ENCODE measurements around the gene BTNL9.

BTNL9 gene

DNA sequence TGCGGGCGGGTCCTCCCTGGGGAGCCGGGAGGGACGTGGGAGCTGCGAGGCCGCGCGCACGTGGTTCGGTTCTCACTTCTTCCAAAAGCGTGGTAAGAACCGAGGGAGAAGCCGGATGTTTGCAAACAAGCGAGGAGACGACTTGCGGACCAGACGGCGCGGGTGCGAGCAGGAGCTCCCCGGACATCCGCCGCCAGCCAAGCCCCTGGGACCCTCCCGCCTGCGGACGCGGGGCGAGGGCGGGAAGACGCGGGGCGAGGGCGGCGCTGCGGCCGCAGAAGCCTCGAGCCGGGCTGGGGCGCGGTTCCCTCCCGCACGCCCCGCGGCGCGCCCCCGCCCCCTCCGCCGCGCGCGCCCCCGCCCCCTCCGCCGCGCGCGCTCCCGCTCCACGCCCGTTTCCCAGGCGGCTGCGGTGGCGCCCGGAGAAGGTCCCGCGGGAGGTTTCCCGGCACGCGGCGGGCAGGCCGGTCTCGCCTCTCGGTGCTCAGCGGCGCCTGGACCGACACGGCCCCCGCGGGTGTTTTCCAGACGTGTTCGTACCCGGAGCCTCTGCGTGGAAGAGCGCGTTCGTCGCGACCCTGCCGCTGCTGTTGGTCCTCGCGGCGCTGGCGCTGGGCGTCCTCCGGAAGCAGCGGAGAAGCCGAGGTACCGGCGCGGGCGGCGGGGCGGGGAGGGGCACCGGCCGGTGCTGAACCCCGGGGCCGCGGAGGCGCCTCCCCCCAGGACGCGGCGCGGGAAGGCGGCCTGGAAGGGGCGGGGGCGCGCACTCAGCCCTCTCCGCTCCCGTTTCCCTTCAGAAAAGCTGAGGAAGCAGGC lies 12.8 kb downstream of the BTNL9 start:
- Histone ChIP-seq H3K9ac (ENCODE audit: low read length in 2 of 2) (no peak overlapping the region), H3K9me3 (ENCODE audit: control insufficient read depth in 2 of 2, low read length in 2 of 2) (no peaks in the 10 kb centered on the region), H3K27me3 (ENCODE audit: control insufficient read depth in 1 of 2, insufficient read depth in 2 of 2, low read length in 2 of 2) (peaks cover 55 to 59% of the 10 kb centered on the region in 2 donors), H3K27ac (ENCODE audit: low read length) (no peak overlapping the region), H3K4me1 (ENCODE audit: control insufficient read depth, insufficient read depth, low read length) (peaks cover 14% of the 10 kb centered on the region), H3K36me3 (ENCODE audit: control insufficient read depth in 2 of 2, insufficient read depth in 2 of 2, low read length in 2 of 2) (no peaks in the 10 kb centered on the region), H3K4me3 (ENCODE audit: low read length in 2 of 2) (peak overlapping the region; percentile 55 to 69)

DNA sequence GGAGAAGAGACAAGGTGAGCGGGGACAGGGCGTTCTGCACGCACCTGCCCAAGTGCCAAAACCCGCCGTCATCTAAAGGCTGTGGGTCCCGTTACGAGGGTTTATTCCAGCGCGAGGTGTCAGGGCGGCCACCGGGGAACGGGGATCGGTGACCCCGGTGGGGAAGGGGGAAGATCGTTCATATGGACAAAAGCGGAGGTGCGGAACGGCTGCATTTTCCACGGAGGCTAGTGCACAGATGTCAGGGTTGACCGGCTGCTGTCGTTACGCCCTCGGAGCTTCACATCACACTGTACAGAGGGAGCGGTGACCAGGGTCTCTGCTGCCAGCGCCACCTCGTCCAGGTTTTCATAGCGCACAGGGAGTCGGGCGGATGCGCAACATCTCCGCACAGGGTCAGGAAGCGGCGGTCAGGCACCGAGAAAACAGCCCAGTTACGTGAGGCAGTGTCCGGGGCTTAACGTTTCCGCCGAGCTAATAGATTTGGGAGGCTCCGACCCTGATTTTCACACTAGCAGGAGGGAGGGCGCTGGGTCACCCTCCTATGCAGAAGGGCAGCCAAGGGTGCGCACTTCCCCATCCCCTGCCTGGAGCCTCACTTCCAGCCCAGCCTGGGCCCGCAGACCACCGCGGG lies 13.5 kb downstream of the BTNL9 start:
- peaks cover 57 to 60% of the 10 kb centered on the region in 2 donors for H3K27me3 ChIP-seq (ENCODE audit: control insufficient read depth in 1 of 2, insufficient read depth in 2 of 2, low read length in 2 of 2)

DNA sequence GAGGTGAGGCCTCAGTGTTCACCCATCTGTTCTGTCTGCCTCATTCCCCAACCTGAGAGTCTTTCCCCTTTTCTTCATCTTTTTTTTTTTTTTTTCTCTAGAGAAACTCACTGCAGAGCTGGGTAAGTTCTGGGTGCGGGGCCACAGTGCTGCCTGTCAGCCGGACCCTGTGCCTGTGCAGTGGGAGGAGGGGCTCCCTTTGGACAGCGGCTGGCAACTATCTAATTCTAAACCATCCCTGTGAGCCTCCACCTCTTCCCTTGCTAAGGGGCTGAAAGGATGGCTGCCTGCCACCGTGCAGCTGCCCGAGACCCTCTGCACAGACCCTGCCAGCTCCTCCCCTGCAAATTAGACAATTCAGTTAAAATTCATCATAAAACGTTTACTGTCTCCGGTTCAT lies 14.1 kb downstream of the BTNL9 start:
- H3K36me3 ChIP-seq (ENCODE audit: control insufficient read depth in 2 of 2, insufficient read depth in 2 of 2, low read length in 2 of 2): no peaks in the 10 kb centered on the region
- no peaks in the 10 kb centered on the region for H3K9me3 ChIP-seq (ENCODE audit: control insufficient read depth in 2 of 2, low read length in 2 of 2)
- peaks cover 14% of the 10 kb centered on the region for H3K4me1 ChIP-seq (ENCODE audit: control insufficient read depth, insufficient read depth, low read length)
- no peak overlapping the region for H3K9ac ChIP-seq (ENCODE audit: low read length in 2 of 2)
- H3K27ac ChIP-seq (ENCODE audit: low read length): no peak overlapping the region
- peaks cover 61 to 62% of the 10 kb centered on the region in 2 donors for H3K27me3 ChIP-seq (ENCODE audit: control insufficient read depth in 1 of 2, insufficient read depth in 2 of 2, low read length in 2 of 2)
- peak overlapping the region; percentile 55 to 69 for H3K4me3 ChIP-seq (ENCODE audit: low read length in 2 of 2)

More for the DNA sequence above, 13.5 kb downstream of the BTNL9 start:
- peaks cover 14% of the 10 kb centered on the region for H3K4me1 ChIP-seq (ENCODE audit: control insufficient read depth, insufficient read depth, low read length)
- H3K9me3 ChIP-seq (ENCODE audit: control insufficient read depth in 2 of 2, low read length in 2 of 2): no peaks in the 10 kb centered on the region
- H3K27ac ChIP-seq (ENCODE audit: low read length): no peak overlapping the region
- H3K36me3 ChIP-seq (ENCODE audit: control insufficient read depth in 2 of 2, insufficient read depth in 2 of 2, low read length in 2 of 2): no peaks in the 10 kb centered on the region
- no peak overlapping the region for H3K9ac ChIP-seq (ENCODE audit: low read length in 2 of 2)
- peak overlapping the region; percentile 55 to 69 for H3K4me3 ChIP-seq (ENCODE audit: low read length in 2 of 2)

DNA sequence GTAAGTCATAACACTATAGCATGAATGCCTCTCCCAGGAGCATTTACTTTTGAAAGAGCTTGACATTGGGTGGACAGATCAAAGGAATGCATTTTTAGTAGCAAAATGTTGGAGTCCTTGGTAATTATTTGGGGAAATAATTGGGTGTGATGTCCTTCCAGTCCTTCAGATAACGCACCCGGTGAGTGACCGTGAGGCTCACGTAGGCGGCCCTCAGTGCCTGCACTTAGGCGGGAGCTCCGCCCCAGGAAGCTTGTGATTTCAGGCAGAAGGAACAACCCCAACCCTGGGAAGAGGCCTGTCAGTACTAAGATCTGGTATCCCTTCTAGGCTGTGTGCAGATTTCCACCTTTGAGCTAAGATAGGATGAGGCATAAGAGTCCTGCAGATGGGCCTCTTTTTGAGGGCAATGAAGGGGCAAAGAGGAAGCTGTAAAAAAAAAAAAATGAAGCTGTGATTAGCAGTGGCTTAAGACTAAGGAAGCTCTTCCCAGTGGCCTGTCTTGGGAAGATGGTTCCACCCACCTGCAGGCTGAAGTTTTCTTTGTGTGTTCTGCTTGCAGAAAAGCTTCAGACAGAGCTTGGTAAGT lies 14.9 kb downstream of the BTNL9 start:
- Histone ChIP-seq H3K4me3 (ENCODE audit: low read length in 2 of 2) (no peak overlapping the region), H3K27me3 (ENCODE audit: control insufficient read depth in 1 of 2, insufficient read depth in 2 of 2, low read length in 2 of 2) (peaks cover 57 to 70% of the 10 kb centered on the region in 2 donors), H3K27ac (ENCODE audit: low read length) (no peak overlapping the region)

DNA sequence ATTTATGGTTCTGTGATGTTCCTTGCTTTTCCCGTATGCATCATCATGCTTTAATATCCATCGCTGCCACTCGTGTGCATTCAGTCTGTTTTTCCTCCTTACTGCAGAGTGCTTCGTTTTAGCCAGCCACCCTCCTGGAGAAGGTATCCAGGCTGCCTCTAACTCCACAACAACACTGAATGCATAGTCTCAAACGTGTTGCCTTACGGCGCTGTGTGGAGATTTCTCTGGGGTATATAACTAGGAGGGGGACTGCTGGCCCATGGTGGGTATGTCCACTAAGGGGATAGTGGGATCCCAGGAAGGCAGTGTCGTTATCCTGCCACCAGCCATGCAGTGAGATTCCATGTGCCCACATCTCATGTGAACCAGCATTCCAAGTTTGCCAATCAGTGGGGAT lies 16.4 kb downstream of the BTNL9 start:
- Histone ChIP-seq H3K9me3 (ENCODE audit: control insufficient read depth in 2 of 2, low read length in 2 of 2) (no peaks in the 10 kb centered on the region), H3K27ac (ENCODE audit: low read length) (no peak overlapping the region), H3K9ac (ENCODE audit: low read length in 2 of 2) (no peak overlapping the region), H3K4me1 (ENCODE audit: control insufficient read depth, insufficient read depth, low read length) (peaks cover 14% of the 10 kb centered on the region), H3K4me3 (ENCODE audit: low read length in 2 of 2) (no peak overlapping the region), H3K36me3 (ENCODE audit: control insufficient read depth in 2 of 2, insufficient read depth in 2 of 2, low read length in 2 of 2) (no peaks in the 10 kb centered on the region), H3K27me3 (ENCODE audit: control insufficient read depth in 1 of 2, insufficient read depth in 2 of 2, low read length in 2 of 2) (peaks cover 58 to 69% of the 10 kb centered on the region in 2 donors)

More for the DNA sequence above, 14.9 kb downstream of the BTNL9 start:
- Histone ChIP-seq H3K9ac (ENCODE audit: low read length in 2 of 2) (no peak overlapping the region), H3K36me3 (ENCODE audit: control insufficient read depth in 2 of 2, insufficient read depth in 2 of 2, low read length in 2 of 2) (no peaks in the 10 kb centered on the region), H3K4me1 (ENCODE audit: control insufficient read depth, insufficient read depth, low read length) (peaks cover 14% of the 10 kb centered on the region), H3K9me3 (ENCODE audit: control insufficient read depth in 2 of 2, low read length in 2 of 2) (no peaks in the 10 kb centered on the region)

DNA sequence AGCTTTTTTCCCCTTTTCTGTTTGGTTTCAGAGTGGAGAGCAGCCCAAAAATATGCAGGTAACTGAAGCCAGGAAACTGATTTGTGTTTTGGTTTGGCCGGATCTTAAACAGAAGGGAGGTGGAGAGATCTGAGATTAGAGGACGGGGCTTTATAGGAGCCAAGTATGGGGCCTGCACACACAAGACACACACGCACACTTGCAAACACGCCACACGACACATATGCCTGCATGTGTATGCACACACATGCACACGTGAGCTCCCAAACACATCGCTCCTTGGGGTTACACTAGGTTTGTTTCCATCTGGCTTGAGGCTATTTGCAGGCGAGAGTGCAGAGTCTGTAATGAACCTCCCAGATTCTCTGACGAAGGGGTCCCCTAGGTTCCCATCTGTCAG lies 18.3 kb downstream of the BTNL9 start:
- Histone ChIP-seq H3K27me3 (ENCODE audit: control insufficient read depth in 1 of 2, insufficient read depth in 2 of 2, low read length in 2 of 2) (peaks cover 62 to 69% of the 10 kb centered on the region in 2 donors), H3K9me3 (ENCODE audit: control insufficient read depth in 2 of 2, low read length in 2 of 2) (peaks cover 0 to 2% of the 10 kb centered on the region in 2 donors)

DNA sequence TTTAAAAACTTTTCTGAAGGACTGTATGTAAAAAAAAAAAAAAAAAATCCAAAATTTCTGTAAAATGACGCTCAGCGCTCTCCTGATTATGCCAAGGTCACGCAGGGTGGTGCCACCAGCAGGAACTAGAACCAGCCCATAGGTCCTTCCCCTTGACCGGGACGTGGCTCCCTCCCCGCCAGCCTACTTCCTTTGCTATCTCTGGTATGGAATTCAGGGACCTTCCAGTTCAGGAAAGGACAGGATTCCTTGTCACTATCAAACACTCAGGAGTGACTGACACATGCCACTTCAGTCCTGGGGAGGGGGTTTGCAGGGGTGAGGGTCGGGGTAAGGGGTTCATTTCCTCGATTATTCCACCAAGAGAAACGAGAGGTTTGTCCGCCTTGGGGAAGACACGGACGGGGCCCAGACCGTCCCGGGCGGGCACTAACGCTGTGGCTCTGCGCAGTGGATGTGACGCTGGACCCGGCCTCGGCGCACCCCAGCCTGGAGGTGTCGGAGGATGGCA lies 18.8 kb downstream of the BTNL9 start:
- Histone ChIP-seq H3K9ac (ENCODE audit: low read length in 2 of 2) (no peak overlapping the region), H3K4me3 (ENCODE audit: low read length in 2 of 2) (no peak overlapping the region), H3K27me3 (ENCODE audit: control insufficient read depth in 1 of 2, insufficient read depth in 2 of 2, low read length in 2 of 2) (peaks cover 57 to 64% of the 10 kb centered on the region in 2 donors), H3K36me3 (ENCODE audit: control insufficient read depth in 2 of 2, insufficient read depth in 2 of 2, low read length in 2 of 2) (no peaks in the 10 kb centered on the region), H3K4me1 (ENCODE audit: control insufficient read depth, insufficient read depth, low read length) (peaks cover under 1% of the 10 kb centered on the region), H3K9me3 (ENCODE audit: control insufficient read depth in 2 of 2, low read length in 2 of 2) (peaks cover 0 to 2% of the 10 kb centered on the region in 2 donors), H3K27ac (ENCODE audit: low read length) (no peak overlapping the region)

More for the DNA sequence above, 18.3 kb downstream of the BTNL9 start:
- H3K4me1 ChIP-seq (ENCODE audit: control insufficient read depth, insufficient read depth, low read length): peaks cover 6% of the 10 kb centered on the region
- H3K27ac ChIP-seq (ENCODE audit: low read length): no peak overlapping the region
- H3K36me3 ChIP-seq (ENCODE audit: control insufficient read depth in 2 of 2, insufficient read depth in 2 of 2, low read length in 2 of 2): no peaks in the 10 kb centered on the region
- H3K9ac ChIP-seq (ENCODE audit: low read length in 2 of 2): no peak overlapping the region
- no peak overlapping the region for H3K4me3 ChIP-seq (ENCODE audit: low read length in 2 of 2)

DNA sequence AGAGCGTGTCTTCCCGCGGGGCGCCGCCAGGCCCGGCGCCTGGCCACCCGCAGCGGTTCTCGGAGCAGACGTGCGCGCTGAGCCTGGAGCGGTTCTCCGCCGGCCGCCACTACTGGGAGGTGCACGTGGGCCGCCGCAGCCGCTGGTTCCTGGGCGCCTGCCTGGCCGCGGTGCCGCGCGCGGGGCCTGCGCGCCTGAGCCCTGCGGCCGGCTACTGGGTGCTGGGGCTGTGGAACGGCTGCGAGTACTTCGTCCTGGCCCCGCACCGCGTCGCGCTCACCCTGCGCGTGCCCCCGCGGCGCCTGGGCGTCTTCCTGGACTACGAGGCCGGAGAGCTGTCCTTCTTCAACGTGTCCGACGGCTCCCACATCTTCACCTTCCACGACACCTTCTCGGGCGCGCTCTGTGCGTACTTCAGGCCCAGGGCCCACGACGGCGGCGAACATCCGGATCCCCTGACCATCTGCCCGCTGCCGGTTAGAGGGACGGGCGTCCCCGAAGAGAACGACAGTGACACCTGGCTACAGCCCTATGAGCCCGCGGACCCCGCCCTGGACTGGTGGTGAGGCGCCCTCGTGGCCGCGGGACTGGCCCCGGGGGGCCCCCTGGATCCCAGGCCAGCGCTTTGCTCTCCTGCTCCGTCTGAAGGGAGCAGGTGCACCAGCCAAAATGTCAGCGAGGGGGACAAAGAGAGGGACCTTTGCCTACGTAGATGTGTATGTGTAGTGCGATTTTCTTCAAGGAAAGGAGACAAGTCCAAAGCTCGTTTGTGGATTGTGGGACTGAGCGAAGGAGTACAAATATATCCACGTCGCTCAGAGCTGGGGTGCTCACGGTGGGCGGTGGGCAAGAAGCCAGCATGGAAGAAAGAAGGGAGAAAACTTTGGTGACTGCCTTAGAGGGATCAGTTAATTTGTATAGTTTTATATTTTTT lies 19.5 kb downstream of the BTNL9 start:
- peaks cover 50 to 57% of the 10 kb centered on the region in 2 donors for H3K27me3 ChIP-seq (ENCODE audit: control insufficient read depth in 1 of 2, insufficient read depth in 2 of 2, low read length in 2 of 2)
- H3K27ac ChIP-seq (ENCODE audit: low read length): no peak overlapping the region
- H3K4me3 ChIP-seq (ENCODE audit: low read length in 2 of 2): no peak overlapping the region
- no peaks in the 10 kb centered on the region for H3K4me1 ChIP-seq (ENCODE audit: control insufficient read depth, insufficient read depth, low read length)
- peaks cover 0 to 2% of the 10 kb centered on the region in 2 donors for H3K9me3 ChIP-seq (ENCODE audit: control insufficient read depth in 2 of 2, low read length in 2 of 2)
- H3K36me3 ChIP-seq (ENCODE audit: control insufficient read depth in 2 of 2, insufficient read depth in 2 of 2, low read length in 2 of 2): no peaks in the 10 kb centered on the region
- no peak overlapping the region for H3K9ac ChIP-seq (ENCODE audit: low read length in 2 of 2)

DNA sequence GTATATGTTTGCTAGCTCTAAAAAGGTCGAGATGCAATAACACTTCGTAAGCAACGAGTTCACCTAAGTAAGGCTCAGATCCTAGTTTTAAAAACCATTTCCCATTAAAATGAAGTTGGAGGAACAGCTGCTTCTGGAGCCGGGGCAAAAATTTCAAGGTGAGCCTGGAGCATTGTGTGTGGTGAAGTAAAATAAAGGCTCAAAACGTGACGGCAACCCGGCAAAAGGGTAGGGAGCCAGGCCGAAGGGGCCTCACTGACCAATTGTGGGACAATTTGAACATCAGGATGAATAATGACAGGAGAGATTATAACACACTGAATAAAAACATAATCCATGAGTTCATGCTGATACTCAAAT lies 20.1 kb downstream of the BTNL9 start:
- H3K36me3 ChIP-seq (ENCODE audit: control insufficient read depth in 2 of 2, insufficient read depth in 2 of 2, low read length in 2 of 2): no peaks in the 10 kb centered on the region
- H3K27ac ChIP-seq (ENCODE audit: low read length): no peak overlapping the region
- peaks cover 0 to 2% of the 10 kb centered on the region in 2 donors for H3K9me3 ChIP-seq (ENCODE audit: control insufficient read depth in 2 of 2, low read length in 2 of 2)
- no peak overlapping the region for H3K9ac ChIP-seq (ENCODE audit: low read length in 2 of 2)
- peaks cover 46 to 50% of the 10 kb centered on the region in 2 donors for H3K27me3 ChIP-seq (ENCODE audit: control insufficient read depth in 1 of 2, insufficient read depth in 2 of 2, low read length in 2 of 2)
- H3K4me1 ChIP-seq (ENCODE audit: control insufficient read depth, insufficient read depth, low read length): no peaks in the 10 kb centered on the region
- H3K4me3 ChIP-seq (ENCODE audit: low read length in 2 of 2): no peak overlapping the region

DNA sequence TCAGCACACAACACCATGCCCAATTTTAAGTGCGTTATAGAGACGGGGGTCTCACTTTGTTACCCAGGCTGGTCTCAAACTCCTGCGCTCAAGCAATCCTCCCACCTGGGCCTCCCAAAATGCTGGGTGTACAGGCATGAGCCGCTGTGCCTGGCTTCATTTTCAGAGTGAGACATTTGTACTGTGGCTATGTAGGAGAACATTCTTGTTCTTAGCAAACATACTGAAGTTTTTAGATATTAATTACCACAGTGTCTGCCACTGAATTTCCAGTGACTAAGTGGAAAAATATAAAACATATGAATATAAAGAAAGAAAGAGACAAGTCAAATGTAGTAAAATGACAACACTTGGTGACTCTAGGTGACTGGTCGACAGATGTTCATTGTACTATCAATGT lies 20.9 kb downstream of the BTNL9 start:
- H3K9ac ChIP-seq (ENCODE audit: low read length in 2 of 2): no peak overlapping the region
- peaks cover 0 to 2% of the 10 kb centered on the region in 2 donors for H3K9me3 ChIP-seq (ENCODE audit: control insufficient read depth in 2 of 2, low read length in 2 of 2)
- H3K27me3 ChIP-seq (ENCODE audit: control insufficient read depth in 1 of 2, insufficient read depth in 2 of 2, low read length in 2 of 2): peaks cover 46 to 50% of the 10 kb centered on the region in 2 donors
- H3K4me1 ChIP-seq (ENCODE audit: control insufficient read depth, insufficient read depth, low read length): no peaks in the 10 kb centered on the region
- no peak overlapping the region for H3K27ac ChIP-seq (ENCODE audit: low read length)
- H3K36me3 ChIP-seq (ENCODE audit: control insufficient read depth in 2 of 2, insufficient read depth in 2 of 2, low read length in 2 of 2): no peaks in the 10 kb centered on the region
- no peak overlapping the region for H3K4me3 ChIP-seq (ENCODE audit: low read length in 2 of 2)
